GF-D8 (cell line): ENCODE measurements around the gene SLC25A44.
"Not testable (repeated sequence)": the region's sequence is repeated elsewhere in the genome, so short reads cannot be mapped to it uniquely, and the experiment has no call there.

Experiments used
- DNase-seq: peaks from one replicate; lab custom pipeline; 2025; lab: John Stamatoyannopoulos, UW

Gene SLC25A44

DNA sequence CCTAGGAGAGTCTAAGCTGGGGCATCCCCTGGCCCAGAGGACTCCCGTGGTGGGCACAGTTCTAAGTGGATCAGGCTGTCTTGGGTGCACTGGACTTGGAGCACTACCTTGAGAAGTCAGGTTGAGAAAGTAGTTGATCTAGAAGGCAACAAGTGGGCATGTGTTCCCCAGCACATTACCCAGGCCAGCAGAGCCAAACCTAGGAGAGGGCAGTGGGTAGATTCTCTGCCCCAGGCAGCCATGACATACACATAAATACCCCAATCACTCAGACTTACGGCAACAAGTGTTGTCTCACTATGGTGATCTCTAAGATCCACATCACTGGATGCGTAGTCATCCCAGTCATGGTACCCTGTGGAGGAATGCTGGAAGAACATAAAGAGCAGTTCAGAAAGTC lies 17.3 kb downstream of the SLC25A44 start:
- no peak for DNase-seq

DNA sequence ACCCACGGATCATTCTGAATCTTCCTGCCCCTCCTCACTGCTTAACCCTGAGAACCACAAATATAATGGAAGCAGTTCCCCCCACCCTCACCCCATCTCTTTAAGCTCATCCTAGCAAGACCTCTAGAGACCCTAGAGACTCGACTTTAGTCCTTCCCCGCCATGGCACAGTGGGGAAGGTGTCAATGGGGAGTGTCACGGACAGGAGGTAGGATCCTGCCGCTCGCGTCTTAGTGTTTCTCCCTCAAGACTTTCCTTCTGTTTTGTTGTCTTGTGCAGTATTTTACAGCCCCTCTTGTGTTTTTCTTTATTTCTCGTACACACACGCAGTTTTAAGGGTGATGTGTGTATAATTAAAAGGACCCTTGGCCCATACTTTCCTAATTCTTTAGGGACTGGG lies 18.2 kb downstream of the SLC25A44 start:
- no peak for DNase-seq

DNA sequence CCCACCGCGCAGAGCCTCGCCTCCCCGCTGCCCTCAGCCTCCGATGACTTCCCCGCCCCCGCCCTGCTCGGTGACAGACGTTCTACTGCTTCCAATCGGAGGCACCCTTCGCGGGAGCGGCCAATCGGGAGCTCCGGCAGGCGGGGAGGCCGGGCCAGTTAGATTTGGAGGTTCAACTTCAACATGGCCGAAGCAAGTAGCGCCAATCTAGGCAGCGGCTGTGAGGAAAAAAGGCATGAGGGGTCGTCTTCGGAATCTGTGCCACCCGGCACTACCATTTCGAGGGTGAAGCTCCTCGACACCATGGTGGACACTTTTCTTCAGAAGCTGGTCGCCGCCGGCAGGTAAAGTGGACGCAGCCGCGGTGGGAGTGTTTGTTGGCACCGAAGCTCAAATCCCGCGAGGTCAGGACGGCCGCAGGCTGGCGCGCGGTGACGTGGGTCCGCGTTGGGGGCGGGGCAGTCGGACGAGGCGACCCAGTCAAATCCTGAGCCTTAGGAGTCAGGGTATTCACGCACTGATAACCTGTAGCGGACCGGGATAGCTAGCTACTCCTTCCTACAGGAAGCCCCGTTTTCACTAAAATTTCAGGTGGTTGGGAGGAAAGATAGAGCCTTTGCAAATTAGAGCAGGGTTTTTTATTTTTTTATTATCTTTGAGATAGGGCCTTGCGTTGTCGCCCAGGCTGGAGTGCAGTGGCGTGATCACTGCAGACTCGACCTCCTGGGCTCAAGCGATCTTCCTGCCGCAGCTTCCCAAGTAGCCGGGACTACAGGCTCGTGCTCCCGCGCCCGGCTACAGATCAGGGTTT lies 19.1 kb downstream of the SLC25A44 start, which contains the start of gene PMF1:
PMF1 (plus strand) TSS at position 175 of the 811 bp plus-strand sequence; CDS start at position 184, 9 bp downstream.
- DNase-seq = peak; percentile 80

- no peak for DNase-seq
Observed at GRCh38 chr1:156213644-156213966, 19.7 kb downstream of the SLC25A44 start.

- DNase-seq = no peak
Observed at GRCh38 chr1:156214024-156214748, 20.3 kb downstream of the SLC25A44 start.

DNA sequence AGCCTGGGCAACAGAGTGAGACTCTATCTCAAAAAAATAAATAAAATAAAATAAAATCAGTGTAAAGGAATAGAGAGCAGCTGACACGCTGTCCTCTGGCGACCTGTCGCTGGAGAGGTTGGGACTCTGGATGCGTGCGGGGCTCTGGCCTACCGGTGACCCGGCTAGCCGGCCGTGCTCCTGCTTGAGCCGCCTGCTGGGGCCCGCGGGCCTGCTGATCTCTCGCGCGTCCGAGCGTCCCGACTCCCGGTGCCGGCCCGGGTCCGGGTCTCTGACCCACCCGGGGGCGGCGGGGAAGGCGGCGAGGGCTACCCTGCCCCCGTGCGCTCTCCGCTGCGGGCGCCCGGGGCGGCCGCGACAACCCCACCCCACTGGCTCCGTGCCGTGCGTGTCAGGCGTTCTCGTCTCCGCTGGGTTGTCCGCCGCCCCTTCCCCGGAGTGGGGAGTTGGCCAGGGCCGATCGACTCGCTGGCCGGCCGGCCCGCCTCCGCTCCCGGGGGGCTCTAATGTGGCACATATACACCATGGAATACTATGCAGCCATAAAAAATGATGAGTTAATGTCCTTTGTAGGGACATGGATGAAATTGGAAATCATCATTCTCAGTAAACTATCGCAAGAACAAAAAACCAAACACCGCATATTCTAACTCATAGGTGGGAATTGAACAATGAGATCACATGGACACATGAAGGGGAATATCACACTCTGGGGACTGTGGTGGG lies 22.6 kb downstream of the SLC25A44 start:
- not testable (repeated sequence) for DNase-seq

DNA sequence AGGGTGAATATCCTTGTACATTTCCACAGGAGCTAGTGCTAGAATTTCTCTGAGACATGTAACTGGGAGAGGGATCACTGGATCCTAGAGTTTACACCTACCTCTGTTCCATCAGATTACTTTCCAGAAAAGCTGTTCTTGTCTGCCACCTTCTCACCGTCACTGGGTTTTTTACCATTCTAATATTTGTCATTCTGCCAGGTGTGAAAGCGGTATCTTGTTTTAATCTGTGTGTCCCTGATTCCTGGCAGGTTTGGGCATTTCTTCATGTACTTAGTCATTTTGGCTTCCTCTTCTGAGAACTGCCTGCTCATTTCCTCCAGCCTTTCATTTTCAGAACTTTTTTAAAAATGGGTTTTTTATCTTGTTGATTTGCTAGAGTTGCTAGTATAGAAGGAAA lies 24.0 kb downstream of the SLC25A44 start:
- DNase-seq = peak; percentile 63

DNA sequence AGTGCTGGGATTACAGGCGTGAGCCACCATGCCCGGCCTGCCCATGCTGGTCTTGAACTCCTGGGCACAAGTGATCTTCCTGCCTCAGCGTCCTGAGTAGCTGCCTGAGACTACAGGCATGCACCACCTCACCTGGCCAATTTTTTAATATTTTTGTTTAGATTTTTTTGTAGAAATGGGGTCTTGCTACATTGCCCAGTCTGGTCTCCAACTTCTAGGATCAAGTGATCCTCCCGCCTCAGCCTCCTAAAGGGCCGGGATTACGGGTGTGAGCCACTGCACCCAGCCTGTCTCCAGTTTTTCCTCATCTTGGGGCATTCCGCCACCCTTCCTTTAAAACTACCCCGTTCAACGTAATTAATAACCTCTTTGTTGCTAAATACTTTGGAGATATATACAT lies 26.3 kb downstream of the SLC25A44 start:
- no peak for DNase-seq

- no peak for DNase-seq
Observed at GRCh38 chr1:156221986-156222692, 28.2 kb downstream of the SLC25A44 start.

DNA sequence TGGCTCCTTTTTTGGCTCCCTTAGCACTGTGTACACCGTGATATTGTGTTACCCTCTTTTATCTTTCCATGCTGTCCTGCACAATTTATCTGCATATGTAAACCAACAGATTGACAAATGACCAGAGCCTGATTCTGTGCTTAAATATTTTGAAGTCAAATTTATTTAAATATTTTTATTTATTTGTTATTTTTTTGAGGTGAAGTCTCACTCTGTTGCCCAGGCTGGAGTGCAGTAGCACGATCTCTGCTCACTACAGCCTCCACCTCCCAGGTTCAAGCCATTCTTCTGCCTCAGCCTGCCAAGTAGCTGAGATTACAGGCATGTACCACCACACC lies 31.7 kb downstream of the SLC25A44 start:
- DNase-seq = no peak

DNA sequence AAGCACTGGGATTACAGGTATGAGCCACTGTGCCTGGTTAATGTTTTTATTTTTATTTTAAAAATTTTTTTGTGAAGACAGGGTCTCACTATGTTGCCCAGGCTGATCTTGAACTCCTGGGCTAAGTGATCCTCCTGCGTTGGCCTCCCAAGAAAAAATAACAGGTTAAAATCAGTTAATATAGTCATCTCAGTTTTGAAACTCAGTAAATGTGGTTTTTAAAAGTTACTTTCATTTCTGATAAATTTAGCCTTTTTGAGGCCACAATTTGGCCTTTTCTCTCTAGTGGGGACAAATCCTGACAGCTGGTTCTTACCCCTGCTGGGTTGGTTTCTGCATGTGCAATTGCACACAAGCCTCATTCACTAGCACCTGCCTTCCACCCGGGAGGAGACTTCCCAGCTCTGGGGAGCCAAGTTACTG lies 32.2 kb downstream of the SLC25A44 start:
- no peak for DNase-seq

DNA sequence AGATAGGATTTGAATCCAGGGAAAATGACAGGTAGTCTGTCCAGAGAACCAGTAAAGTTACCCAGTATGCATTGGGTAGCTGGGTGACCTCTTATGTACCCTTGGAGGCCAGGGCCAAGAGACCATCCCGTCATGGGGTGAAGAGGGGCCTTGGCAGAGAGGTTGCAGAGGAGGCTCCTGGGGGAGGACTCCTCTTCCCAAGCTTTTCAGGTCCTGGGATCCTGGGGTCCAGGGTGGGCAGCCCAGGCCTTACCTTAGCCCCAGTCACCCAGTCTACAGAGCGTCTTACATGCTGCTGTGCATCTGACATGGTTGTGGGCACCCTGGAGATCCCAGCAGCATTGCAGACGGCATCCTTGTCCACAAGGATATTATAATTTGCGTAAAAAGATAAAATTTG lies 32.9 kb downstream of the SLC25A44 start:
- DNase-seq = no peak

GRCh38 chr1:156228501-156228900 lies 34.6 kb downstream of the SLC25A44 start:
- no peak for DNase-seq

DNA sequence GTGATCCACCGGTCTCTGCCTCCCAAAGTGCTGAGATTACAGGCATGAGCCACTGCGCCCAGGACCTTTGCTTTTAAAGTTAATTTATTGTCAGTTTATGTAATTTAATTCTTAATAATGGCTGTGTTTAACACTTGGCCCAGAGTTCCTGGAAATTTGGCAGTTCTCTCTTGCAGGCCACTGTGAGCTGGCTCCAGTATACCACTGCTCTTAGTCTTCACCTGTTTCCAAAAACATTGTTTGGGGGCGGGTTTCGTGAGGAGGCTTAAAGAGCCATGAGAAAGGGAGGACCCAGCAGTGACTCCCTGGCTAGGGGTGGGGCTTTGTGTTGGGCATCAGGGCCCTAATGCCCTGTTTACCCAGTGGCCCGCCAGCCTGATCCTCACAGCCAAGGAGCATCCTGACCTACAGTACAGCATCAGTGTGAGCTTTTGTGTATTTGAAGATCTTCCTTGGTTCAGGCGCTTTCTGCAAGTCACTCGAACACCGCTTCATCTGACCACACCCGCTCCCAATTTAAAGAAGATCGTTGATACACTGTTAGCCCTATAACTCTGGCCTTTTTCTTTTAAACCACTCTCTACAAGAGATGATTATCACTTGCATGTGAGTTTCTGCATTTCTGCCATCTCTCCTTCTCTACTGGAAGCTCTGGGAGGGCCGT lies 36.0 kb downstream of the SLC25A44 start:
- DNase-seq = no peak

- no peak for DNase-seq
Observed at GRCh38 chr1:156230473-156230837, 36.6 kb downstream of the SLC25A44 start.

GRCh38 chr1:156232201-156232894 lies 38.4 kb downstream of the SLC25A44 start:
- no peak for DNase-seq

DNA sequence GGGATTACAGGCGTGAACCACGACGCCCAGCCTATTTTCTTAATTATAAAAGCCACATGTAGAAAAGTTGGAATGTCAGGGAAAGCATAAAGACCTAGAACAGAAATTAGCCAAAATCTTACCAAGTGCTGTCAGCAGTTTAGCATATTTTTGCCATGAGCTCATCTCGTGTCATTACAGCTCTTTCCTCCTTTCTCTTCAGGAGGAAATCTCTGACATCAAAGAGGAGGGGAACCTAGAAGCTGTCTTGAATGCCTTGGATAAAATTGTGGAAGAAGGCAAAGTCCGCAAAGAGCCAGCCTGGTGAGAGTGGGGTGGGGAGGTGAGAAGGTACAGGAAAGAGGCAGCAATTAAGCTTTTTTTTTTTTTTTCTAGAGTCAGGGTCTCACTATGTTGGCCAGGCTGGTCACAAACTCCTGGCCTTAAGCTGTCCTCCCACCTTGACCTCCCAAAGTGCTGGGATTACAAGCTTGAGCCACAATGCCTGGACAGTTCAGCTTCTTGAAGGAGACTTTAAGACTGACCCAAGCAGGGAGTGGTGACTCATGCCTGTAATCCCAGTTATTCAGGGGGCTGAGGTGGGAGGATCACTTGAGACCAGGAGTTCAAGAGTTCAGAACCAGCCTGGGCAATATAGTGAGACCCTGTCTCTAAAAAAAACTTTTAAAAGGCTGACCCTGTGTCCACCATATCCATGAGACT lies 39.7 kb downstream of the SLC25A44 start:
- no peak for DNase-seq

- no peak for DNase-seq
Observed at GRCh38 chr1:156236164-156236563, 42.3 kb downstream of the SLC25A44 start.

- DNase-seq = no peak
Observed at GRCh38 chr1:156238248-156238647, 44.3 kb downstream of the SLC25A44 start.

- no peak for DNase-seq
Observed at GRCh38 chr1:156241311-156241811, 47.5 kb downstream of the SLC25A44 start.
